Suprapubic skin (tissue), 4 donors: ENCODE results near the gene DNAH2.

Experiments used
- CTCF ChIP-seq, 2 donors: fragments of 200-600 bp in 1 of 2; fragments of 450-650 bp in 1 of 2; sonication (generic) in 1 of 2; IDR thresholded peaks; one replicate each; pipeline ENCODE4 v1.5.1; 2016 to 2019; ENCODE audit warnings: antibody characterized with exemption in 2 of 2, mild to moderate bottlenecking in 1 of 2, moderate library complexity in 1 of 2
- EP300 ChIP-seq: sonication (generic); formaldehyde crosslinking; IDR thresholded peaks from one replicate; pipeline ENCODE4 v1.6.1; 2017; ENCODE audit warnings: antibody characterized with exemption
- POLR2A ChIP-seq, 2 donors: fragments of 450-650 bp; IDR thresholded peaks; one replicate each; pipeline ENCODE4 v1.6.1; 2017; ENCODE audit warnings: antibody characterized with exemption in 2 of 2, mild to moderate bottlenecking in 2 of 2, moderate library complexity in 2 of 2
- POLR2AphosphoS5 ChIP-seq, 3 donors: sonication (generic); formaldehyde crosslinking; IDR thresholded peaks; one replicate each; pipeline ENCODE4 v1.6.1; 2017; ENCODE audit warnings: antibody characterized with exemption in 3 of 3

GRCh38 chr17:7695586-7695985, 22.0 kb upstream of the DNAH2 start:
- TF ChIP-seq CTCF (IDR thresholded peaks at IDR 0.05) (no peak), POLR2A (IDR thresholded peaks at IDR 0.05) (no peak), POLR2AphosphoS5 (IDR thresholded peaks at IDR 0.05) (no peak), EP300 (no peak)
